ENCODE measurements around the gene PARP14. TPM values are rescaled to one million over a fixed set of nuclear protein-coding genes. Genes with fewer than 3 reads are reported as not detected.
"Not testable (repeated sequence)": the region's sequence is repeated elsewhere in the genome, so short reads cannot be mapped to it uniquely, and the experiment has no call there.

The PARP14 gene
- total RNA-seq, 1 experiment from 2014 or later, result 33.3 TPM

GRCh38 chr3:122700193-122700592 is 19.6 kb downstream of the PARP14 start:
- H3K4me1 ChIP-seq (replicated peaks; ENCODE audit: insufficient read depth), result no peaks in the 10 kb centered on the region
- H2AFZ ChIP-seq, result no peak overlapping the region
- no peak overlapping the region for H3K27ac ChIP-seq
- no peak overlapping the region for H3K4me3 ChIP-seq
- no peaks in the 10 kb centered on the region for H3K79me2 ChIP-seq (ENCODE audit: low read depth)
- H3F3A ChIP-seq (ENCODE audit: insufficient read depth, low read depth), result no peaks in the 10 kb centered on the region
- POLR2A ChIA-PET (ENCODE audit: unreplicated experiment), result no interaction called here
- no TSS peak for BruUV-seq (replicated peaks)
- intact Hi-C loops (cut with micrococcal nuclease; ENCODE audit: unreplicated experiment), result no loop called here
- TF ChIP-seq CTCF (conservative IDR thresholded peaks at IDR 0.05) (no peak), EZH2 (IDR thresholded peaks at IDR 0.05; ENCODE audit: low read depth) (no peak)
- no peak for DNase-seq
- H3K36me3 ChIP-seq (ENCODE audit: low read depth), result no peaks in the 10 kb centered on the region
- H3K4me2 ChIP-seq, result no peak overlapping the region
- no peaks in the 10 kb centered on the region for H3K27me3 ChIP-seq (ENCODE audit: insufficient read depth, low read depth)
- CTCF ChIA-PET, result no interaction called here
- no peaks in the 10 kb centered on the region for H3K9me3 ChIP-seq (ENCODE audit: insufficient read depth, low read depth)
- H3K9me2 ChIP-seq (ENCODE audit: insufficient read depth), result no peaks in the 10 kb centered on the region
- H4K20me1 ChIP-seq (ENCODE audit: insufficient read depth), result no peaks in the 10 kb centered on the region

GRCh38 chr3:122705379-122705778 is 24.7 kb downstream of the PARP14 start:
- POLR2A ChIA-PET (ENCODE audit: unreplicated experiment), result no interaction called here
- Histone ChIP-seq H3K9me3 (ENCODE audit: insufficient read depth, low read depth) (no peaks in the 10 kb centered on the region), H3K4me1 (replicated peaks; ENCODE audit: insufficient read depth) (no peaks in the 10 kb centered on the region), H3K27ac (no peak overlapping the region), H3K4me3 (no peak overlapping the region), H3K4me2 (no peak overlapping the region), H3K27me3 (ENCODE audit: insufficient read depth, low read depth) (no peaks in the 10 kb centered on the region), H2AFZ (no peak overlapping the region), H3K79me2 (ENCODE audit: low read depth) (no peaks in the 10 kb centered on the region), H3F3A (ENCODE audit: insufficient read depth, low read depth) (no peaks in the 10 kb centered on the region), H3K9me2 (ENCODE audit: insufficient read depth) (no peaks in the 10 kb centered on the region), H3K36me3 (ENCODE audit: low read depth) (no peaks in the 10 kb centered on the region), H4K20me1 (ENCODE audit: insufficient read depth) (no peaks in the 10 kb centered on the region)
- intact Hi-C loops (cut with micrococcal nuclease; ENCODE audit: unreplicated experiment), result no loop called here
- CTCF ChIA-PET, result no interaction called here
- TF ChIP-seq CTCF (conservative IDR thresholded peaks at IDR 0.05) (no peak), EZH2 (IDR thresholded peaks at IDR 0.05; ENCODE audit: low read depth) (no peak)
- DNase-seq, result no peak
- no TSS peak for BruUV-seq (replicated peaks)

GRCh38 chr3:122710616-122711251 is 30.1 kb downstream of the PARP14 start:
- H3K79me2 ChIP-seq (ENCODE audit: low read depth); H3K4me3 ChIP-seq; H3K27ac ChIP-seq; H3K4me1 ChIP-seq (replicated peaks; ENCODE audit: insufficient read depth); CTCF ChIA-PET; H2AFZ ChIP-seq; H3K27me3 ChIP-seq (ENCODE audit: insufficient read depth, low read depth); POLR2A ChIA-PET (ENCODE audit: unreplicated experiment); H3F3A ChIP-seq (ENCODE audit: insufficient read depth, low read depth); intact Hi-C loops (cut with micrococcal nuclease; ENCODE audit: unreplicated experiment); H3K4me2 ChIP-seq; BruUV-seq (replicated peaks); H3K9me3 ChIP-seq (ENCODE audit: insufficient read depth, low read depth); DNase-seq; H4K20me1 ChIP-seq (ENCODE audit: insufficient read depth); H3K9me2 ChIP-seq (ENCODE audit: insufficient read depth): not testable (repeated sequence)
- H3K36me3 ChIP-seq (ENCODE audit: low read depth), result 0 out of 2 replicates have a peak, but pooled peaks cover 14% of the 10 kb centered on the region

- H3K9me2 ChIP-seq (ENCODE audit: insufficient read depth), result no peaks in the 10 kb centered on the region; the same call in 1 of the 2 replicates
- H4K20me1 ChIP-seq (ENCODE audit: insufficient read depth), result no peaks in the 10 kb centered on the region
- no peaks in the 10 kb centered on the region for H3K79me2 ChIP-seq (ENCODE audit: low read depth)
- H3K27me3 ChIP-seq (ENCODE audit: insufficient read depth, low read depth), result no peaks in the 10 kb centered on the region
- TF ChIP-seq CTCF (conservative IDR thresholded peaks at IDR 0.05), result no peak
- no peak for TF ChIP-seq EZH2 (IDR thresholded peaks at IDR 0.05; ENCODE audit: low read depth)
- intact Hi-C loops (cut with micrococcal nuclease; ENCODE audit: unreplicated experiment), result no loop called here
- no peaks in the 10 kb centered on the region for H3F3A ChIP-seq (ENCODE audit: insufficient read depth, low read depth)
- no peaks in the 10 kb centered on the region for H3K4me1 ChIP-seq (replicated peaks; ENCODE audit: insufficient read depth)
- H3K36me3 ChIP-seq (ENCODE audit: low read depth), result 0 out of 2 replicates have a peak, but pooled peaks cover 14% of the 10 kb centered on the region
- DNase-seq, result no peak
- H3K4me3 ChIP-seq, result no peak overlapping the region
- H3K9me3 ChIP-seq (ENCODE audit: insufficient read depth, low read depth), result no peaks in the 10 kb centered on the region
- H3K27ac ChIP-seq, result no peak overlapping the region
- no peak overlapping the region for H3K4me2 ChIP-seq
- H2AFZ ChIP-seq, result no peak overlapping the region
- ChIA-PET POLR2A (ENCODE audit: unreplicated experiment) (no interaction called here), CTCF (no interaction called here)
- no TSS peak for BruUV-seq (replicated peaks)
These were observed 33.6 kb downstream of the PARP14 start for GRCh38 chr3:122714273-122714672.

Measured in PC-9 (cell line).